ENCODE data around the gene DYSF. TPM values are rescaled to one million over a fixed set of nuclear protein-coding genes. Genes with fewer than 3 reads are reported as not detected.

The DYSF gene
- total RNA-seq, 4 donors from 2014 or later: 17.4 to 40.7 (median 18.5) TPM

GRCh38 chr2:71538656-71539265 is 85.4 kb downstream of the DYSF start:
- intact Hi-C loops (cut with DNase I): loop anchor here (10.0 kb wide), 1 partner anchor 1206 kb away; no protein-coding TSS in a partner anchor
- H3K4me1 ChIP-seq: no peaks in the 10 kb centered on the region
- DNase-seq (ENCODE audit: extremely low spot score): no peak
- H3K4me3 ChIP-seq: no peak overlapping the region
- no peaks in the 10 kb centered on the region for H3K9me3 ChIP-seq
- 83% methylated on average over 10 of the region's 12 CpGs for WGBS
- TF ChIP-seq CTCF (IDR thresholded peaks at IDR 0.05) (no peak), POLR2AphosphoS5 (IDR thresholded peaks at IDR 0.05) (no peak), POLR2A (IDR thresholded peaks at IDR 0.05; ENCODE audit: low read depth) (no peak), EP300 (IDR thresholded peaks at IDR 0.05) (no peak)
- H3K36me3 ChIP-seq: peaks cover 5 to 39% (median 32%) of the 10 kb centered on the region in 4 donors
- H3K27me3 ChIP-seq: no peaks in the 10 kb centered on the region
- no peak overlapping the region for H3K27ac ChIP-seq (replicated peaks in 1 of 4)

GRCh38 chr2:71540818-71541217 is 87.5 kb downstream of the DYSF start:
- Histone ChIP-seq H3K36me3 (peaks cover 2 to 22% (median 14%) of the 10 kb centered on the region in 4 donors), H3K4me1 (peaks cover 3 to 11% (median 5%) of the 10 kb centered on the region in 4 donors), H3K27ac (replicated peaks in 1 of 4) (no peak overlapping the region), H3K27me3 (no peaks in the 10 kb centered on the region), H3K9me3 (no peaks in the 10 kb centered on the region), H3K4me3 (no peak overlapping the region)
- DNase-seq (ENCODE audit: extremely low spot score): no peak
- TF ChIP-seq POLR2AphosphoS5 (IDR thresholded peaks at IDR 0.05) (no peak), CTCF (IDR thresholded peaks at IDR 0.05) (no peak), POLR2A (IDR thresholded peaks at IDR 0.05; ENCODE audit: low read depth) (no peak), EP300 (IDR thresholded peaks at IDR 0.05) (no peak)
- intact Hi-C loops (cut with DNase I): loop anchor here (10.0 kb wide), 2 partner anchors 384 to 1044 kb away; no protein-coding TSS in a partner anchor
- 82% methylated on average over 1 of the region's 1 CpG for WGBS

DNA sequence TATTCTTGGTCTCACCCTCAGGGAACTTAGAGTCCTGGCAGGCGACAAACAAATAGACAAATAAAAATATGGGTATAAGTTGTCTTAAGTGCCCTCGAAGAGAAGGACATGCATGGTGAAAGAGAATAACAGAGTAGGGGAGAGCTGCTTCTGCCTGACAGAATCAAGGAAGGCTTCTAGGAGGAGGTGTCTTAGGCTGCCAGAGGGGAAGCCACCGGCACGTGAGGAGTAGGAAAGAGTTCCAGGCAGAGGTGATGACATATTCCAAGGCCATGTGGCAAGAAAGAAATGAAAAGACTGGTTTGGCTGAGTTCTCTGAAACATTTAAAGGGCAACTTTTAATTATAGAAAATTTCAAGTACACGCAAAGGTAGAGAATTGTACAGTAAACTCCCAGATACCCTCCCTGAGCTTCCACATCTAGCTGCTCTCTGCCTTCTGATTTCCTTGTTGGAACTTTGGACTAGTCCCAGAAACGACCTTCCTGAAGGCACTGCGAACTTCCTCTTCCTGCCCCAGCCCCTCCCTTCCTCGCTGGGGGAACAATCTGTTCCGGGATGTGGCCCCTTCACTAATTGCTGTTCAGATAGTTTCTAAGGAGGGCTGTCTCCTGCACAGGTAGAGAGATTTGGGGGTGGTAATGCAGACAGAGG is 91.7 kb downstream of the DYSF start:
- TF ChIP-seq CTCF (IDR thresholded peaks at IDR 0.05): no peak
- peak; percentile 53 to 68 for TF ChIP-seq POLR2AphosphoS5 (IDR thresholded peaks at IDR 0.05)
- Histone ChIP-seq H3K27ac (replicated peaks in 1 of 4) (peak overlapping the region; percentile 2 to 55 (median 33)), H3K27me3 (no peaks in the 10 kb centered on the region), H3K36me3 (peaks cover 0 to 14% (median 2%) of the 10 kb centered on the region in 4 donors), H3K4me3 (peak overlapping the region in 2 of 4 donors; percentile 23 to 32), H3K4me1 (peaks cover 3 to 13% (median 10%) of the 10 kb centered on the region in 4 donors), H3K9me3 (no peaks in the 10 kb centered on the region)
- DNase-seq (ENCODE audit: extremely low spot score): no peak
- WGBS: 77% methylated on average over 9 of the region's 9 CpGs
- intact Hi-C loops (cut with DNase I): loop anchor here (5.0 to 10.0 kb wide), 5 partner anchors 62 to 1040 kb away; no protein-coding TSS in a partner anchor

DNA sequence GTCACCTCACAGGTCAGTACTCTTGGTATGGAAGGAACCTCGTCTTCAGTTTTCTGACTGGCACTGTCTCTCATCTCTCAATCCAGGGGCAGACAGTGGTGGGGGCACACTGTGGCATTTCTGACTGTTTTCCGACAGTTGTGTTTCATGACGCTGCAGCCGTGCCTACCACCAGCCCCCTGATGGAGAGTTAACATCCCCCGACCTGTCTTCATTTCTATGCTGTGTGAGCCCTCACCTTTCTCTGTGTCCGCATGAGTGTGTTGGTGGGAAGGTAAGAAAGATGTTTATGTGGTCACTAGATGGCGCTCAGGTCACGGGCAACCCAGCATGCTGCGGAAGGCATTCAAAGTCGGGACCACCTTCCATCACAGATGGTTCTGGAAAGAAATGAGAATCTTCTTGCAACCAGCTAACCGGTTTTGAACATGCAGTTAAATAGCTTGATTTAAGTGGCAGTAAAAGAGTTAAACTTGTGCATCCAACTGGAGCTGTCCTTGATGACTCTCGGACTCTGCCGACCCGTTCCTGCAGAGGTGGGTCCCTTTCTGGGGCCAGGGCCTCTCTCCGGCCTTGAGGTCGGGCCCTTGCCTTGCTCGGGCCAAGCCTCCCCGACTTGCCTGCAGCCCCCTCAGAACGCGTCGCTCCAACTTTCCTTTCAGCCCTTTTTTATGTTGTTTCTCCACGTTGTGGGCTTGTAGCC is 92.4 kb downstream of the DYSF start:
- TF ChIP-seq POLR2AphosphoS5 (IDR thresholded peaks at IDR 0.05): no peak
- peak; percentile 55 to 67 (median 57) for TF ChIP-seq CTCF (IDR thresholded peaks at IDR 0.05)
- H3K27me3 ChIP-seq: no peaks in the 10 kb centered on the region
- 43% methylated on average over 22 of the region's 22 CpGs for WGBS
- intact Hi-C loops (cut with DNase I): loop anchor here (5.0 to 10.0 kb wide), 5 partner anchors 62 to 1039 kb away; no protein-coding TSS in a partner anchor
- peak overlapping the region in 2 of 4 donors; percentile 23 to 32 for H3K4me3 ChIP-seq
- peaks cover 3 to 13% (median 10%) of the 10 kb centered on the region in 4 donors for H3K4me1 ChIP-seq
- no peaks in the 10 kb centered on the region for H3K9me3 ChIP-seq
- no peak for DNase-seq (ENCODE audit: extremely low spot score)
- peak overlapping the region in 3 of 4 donors; percentile 26 to 55 (median 50) for H3K27ac ChIP-seq (replicated peaks in 1 of 4)
- peaks cover 0 to 14% (median 2%) of the 10 kb centered on the region in 4 donors for H3K36me3 ChIP-seq
